Kidney capillary endothelial cell (primary cell): ENCODE data around the gene SLC25A51.

Experiments
- DNase-seq: peaks from one replicate; pipeline ENCODE4 v3.0.0-alpha.2; 2018; ENCODE audit warnings: low spot score

The SLC25A51 gene

DNA sequence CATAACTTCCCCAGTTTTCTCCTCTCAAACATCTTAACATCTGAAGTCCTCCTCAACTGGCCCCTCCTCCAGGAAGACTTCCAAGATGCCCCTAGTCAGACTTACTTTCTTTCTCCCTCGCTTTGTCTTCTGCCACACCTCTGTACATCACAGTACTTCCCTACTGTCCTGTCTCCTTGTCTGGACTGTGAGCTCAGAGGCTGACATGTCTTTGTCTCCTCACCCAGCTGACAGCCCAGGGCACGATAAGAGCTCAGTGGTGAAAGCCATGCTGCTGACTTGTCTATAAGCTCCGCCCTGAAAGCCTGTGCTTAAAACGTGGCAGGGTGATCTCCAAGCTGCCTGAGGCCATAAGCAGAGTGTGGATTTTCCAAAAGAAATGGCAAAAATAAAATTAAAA is 33.0 kb upstream of the SLC25A51 start:
- DNase-seq: no peak

- DNase-seq: no peak
Observed at GRCh38 chr9:37936376-37936775, 32.4 kb upstream of the SLC25A51 start.

GRCh38 chr9:37935096-37935495 is 31.2 kb upstream of the SLC25A51 start:
- DNase-seq: no peak

- no peak for DNase-seq
Observed at GRCh38 chr9:37931592-37931991, 27.7 kb upstream of the SLC25A51 start.

DNA sequence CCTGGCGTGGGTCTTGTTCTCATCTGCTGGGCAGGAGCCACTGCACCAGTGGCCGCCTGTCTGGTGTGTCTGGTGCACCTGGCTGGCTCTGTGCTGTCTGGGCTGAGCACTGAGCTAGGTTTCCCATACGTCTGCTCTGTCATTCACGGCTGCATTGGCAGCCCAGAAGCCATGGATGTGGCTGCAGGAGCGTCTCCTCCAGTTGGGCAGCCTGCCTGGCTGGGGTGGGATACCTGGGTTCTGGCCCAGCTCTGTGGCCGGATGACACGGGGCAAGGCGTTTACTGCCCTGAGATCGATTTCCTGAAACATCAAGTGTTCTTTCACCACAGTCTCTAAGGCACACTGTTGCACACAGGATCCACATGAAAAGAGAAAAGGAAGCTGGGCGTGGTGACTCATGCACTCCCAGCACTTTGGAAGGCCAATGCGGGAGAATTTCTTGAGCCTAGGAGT is 25.5 kb upstream of the SLC25A51 start:
- DNase-seq: peak; percentile 68

DNA sequence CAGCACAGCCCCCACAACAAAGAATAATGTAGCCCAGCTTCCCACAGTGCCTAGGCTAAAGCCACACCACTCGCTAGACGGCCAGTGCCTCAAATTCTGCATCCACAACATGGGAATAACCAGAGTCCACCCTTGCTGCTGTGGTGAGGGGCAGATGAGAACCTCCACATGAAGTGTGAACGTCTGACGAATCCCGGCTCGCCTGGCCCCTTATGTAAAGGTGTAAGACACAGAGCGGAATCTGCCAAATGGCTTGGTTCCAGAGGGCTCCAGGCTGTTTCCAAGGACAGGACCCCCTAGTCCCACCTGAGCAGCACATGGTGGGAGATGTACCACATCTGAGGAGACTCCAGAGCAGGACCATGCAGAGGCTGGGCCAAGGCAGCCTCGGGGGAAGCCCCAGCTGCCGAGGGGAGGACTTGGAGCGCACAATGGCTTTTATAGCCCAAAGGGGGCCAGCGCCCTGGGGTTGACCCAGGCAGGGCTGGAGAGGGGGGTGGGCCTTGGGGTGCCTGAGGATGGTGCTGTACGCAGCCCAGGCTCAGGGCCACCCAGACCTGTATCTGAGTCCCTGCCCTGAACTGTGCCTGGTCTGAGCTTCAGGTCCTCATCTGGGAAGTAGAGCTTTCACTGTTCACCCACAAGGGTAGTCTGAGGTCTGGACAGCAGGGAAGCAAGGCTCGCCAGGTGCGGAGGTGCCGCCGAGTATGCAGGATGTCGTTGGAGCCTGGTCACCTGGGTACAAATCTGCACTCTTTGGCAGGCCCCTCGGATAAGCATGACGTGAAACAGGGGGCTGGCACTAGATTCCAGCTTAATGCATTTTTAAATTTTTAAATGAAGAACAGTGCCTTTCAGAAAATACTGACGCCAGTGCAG is 24.9 kb upstream of the SLC25A51 start:
- no peak for DNase-seq

GRCh38 chr9:37927601-37928551 is 23.9 kb upstream of the SLC25A51 start:
- no peak for DNase-seq

DNA sequence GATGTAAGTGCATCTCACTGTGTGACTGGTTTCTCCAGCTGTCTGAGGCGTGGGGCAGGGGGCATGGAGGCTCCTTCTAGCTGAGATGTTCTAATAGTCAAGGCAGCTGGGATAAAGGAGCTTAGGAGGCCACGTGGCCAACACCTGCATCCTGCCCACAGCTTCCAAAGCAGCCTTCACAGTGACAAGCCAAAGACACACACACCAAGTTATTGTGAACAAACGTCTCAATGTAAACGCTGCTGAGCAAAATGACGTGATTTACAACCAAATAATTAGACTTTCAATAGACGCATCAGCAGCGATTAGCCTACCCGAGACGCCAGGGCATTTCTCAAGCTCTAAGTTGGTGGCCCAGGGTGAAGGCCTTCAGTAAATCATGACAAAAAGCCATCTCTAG is 23.2 kb upstream of the SLC25A51 start:
- no peak for DNase-seq

DNA sequence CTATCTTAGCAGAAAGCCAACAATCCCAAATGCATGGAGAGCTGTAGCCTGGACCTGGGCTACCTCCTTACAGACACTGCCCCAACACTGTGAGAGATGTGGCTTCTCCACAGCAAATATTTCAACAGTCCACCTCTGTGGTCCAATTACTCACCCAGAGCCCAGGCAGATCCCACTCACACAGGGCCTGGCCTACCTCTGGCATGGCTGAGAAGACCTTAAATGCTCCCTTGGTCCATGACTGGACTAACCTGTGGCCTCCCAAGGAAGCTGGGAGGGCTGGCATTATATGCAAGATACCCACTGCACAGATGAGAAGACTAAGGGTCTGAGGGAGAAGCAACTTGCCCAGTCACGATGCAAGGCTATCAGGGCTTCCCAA is 22.8 kb upstream of the SLC25A51 start:
- no peak for DNase-seq

GRCh38 chr9:37925786-37926736 is 22.1 kb upstream of the SLC25A51 start:
- no peak for DNase-seq

GRCh38 chr9:37925006-37925405 is 21.1 kb upstream of the SLC25A51 start:
- no peak for DNase-seq

GRCh38 chr9:37924538-37924937 is 20.6 kb upstream of the SLC25A51 start:
- DNase-seq: no peak

DNA sequence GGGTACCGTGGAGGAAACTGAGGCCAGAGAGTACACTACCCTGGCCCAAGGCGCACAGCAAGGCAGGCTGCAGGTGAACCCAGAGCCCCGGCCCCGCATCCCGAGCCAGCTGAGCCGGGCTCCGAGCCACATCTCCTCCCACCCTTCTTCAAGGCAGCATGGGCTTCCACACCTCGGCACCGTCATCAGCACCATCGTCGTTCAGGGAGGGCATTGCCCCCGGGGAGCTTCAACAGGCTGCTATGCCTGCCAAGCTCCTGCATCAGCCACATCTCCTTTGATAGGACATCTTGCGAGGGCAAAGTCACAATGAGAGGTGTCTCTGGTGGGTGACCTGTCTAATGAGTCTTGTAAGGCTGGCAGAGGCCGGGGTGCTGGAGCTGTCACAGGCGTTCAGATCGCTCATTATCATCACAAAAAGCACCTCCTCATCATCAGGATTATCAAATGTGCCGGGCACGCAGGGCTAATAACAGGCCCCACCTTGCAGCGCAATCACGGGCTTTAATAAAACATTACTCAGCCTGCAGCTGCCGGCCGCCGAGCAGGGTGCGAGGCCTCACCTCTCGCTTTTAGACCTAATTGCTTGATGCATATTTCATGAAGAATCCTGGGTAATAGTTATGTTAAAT is 20.0 kb upstream of the SLC25A51 start:
- no peak for DNase-seq

- DNase-seq: no peak
Observed at GRCh38 chr9:37923118-37923795, 19.3 kb upstream of the SLC25A51 start.

GRCh38 chr9:37922363-37923117 is 18.6 kb upstream of the SLC25A51 start:
- no peak for DNase-seq

DNA sequence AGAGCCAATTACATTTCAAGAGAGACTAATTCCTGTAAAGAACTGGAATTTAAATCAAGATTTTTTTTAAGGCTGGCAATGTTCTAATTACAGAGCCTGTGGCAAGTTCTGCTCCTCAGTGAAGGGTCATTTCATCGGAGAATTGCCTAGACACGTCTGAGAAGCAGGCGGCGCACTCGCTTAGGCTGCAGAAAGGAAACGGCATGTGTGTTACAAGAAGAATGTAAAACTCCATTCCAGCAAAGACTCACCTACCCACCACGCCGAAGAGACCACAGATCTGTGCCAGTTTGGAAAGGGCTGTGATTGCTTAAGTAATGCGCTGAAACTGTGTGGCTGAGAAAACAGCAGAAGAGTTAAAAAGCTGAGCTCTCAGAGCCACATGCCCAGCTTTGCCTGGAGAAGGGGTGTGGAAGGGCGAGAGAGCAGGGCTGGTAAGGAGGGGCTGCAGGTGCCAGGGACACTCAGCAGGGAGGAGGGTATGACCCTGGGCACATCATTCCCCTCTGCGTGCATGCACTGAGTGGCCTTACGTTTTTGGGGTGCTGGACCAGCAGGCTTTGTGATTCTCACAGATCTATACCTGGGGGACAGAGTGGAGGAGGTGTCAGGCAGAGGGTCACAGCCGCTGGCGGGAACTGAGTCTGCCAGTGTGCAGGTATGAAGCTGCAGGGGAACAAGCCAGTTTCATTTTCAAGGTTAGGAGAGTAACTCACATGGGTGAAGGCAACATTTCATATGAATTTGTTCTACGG is 17.8 kb upstream of the SLC25A51 start:
- DNase-seq: no peak

GRCh38 chr9:37921168-37921510 is 17.2 kb upstream of the SLC25A51 start:
- no peak for DNase-seq

GRCh38 chr9:37920471-37921167 is 16.7 kb upstream of the SLC25A51 start:
- DNase-seq: no peak

- no peak for DNase-seq
Observed at GRCh38 chr9:37919956-37920335, 16.0 kb upstream of the SLC25A51 start.
